ENCODE data around the gene SPATA1. TPM values are rescaled to one million over a fixed set of nuclear protein-coding genes. Genes with fewer than 3 reads are reported as not detected.
"Not testable (repeated sequence)": the region's sequence is repeated elsewhere in the genome, so short reads cannot be mapped to it uniquely, and the experiment has no call there.

Gene SPATA1
- total and polyA plus RNA-seq, 4 donors: 0.90 to 2.7 (median 1.9) TPM; not detected in 1

DNA sequence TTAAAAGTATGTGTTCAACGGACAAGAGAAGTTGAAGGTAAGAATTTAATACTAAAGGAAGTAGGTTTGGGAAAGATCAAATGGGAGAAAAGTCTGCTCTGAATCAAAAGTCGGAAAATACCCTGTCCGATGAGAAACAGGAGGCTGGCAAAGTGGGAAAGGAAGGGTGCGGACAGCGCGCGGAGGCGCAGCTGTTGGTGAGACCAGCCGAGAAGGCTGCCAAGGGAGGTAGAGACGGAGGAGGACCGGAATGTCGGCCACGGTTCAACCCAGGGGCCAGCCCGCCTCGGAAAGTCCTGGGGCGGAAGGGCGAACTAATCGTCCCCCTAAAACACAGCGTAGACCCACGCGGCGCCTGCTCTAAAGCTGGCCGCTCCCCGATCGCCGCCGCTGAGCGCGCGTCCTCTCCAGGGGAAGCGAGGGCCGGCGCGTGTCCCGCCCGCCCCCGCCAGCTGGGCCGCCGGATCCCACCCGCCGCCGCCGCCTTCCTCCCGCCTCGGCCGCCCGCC, 639 bp upstream of the SPATA1 start:
- DNase-seq (peak in 1 of 2 donors; percentile 78), ATAC-seq (ENCODE audit: low FRiP score) (peak; percentile 89)
- Histone ChIP-seq H3K27ac (ENCODE audit: low read depth in 1 of 2, low read length in 2 of 2) (peak overlapping the region; percentile 5 to 76), H3K27me3 (ENCODE audit: control insufficient read depth in 1 of 2, insufficient read depth in 2 of 2, low read length in 1 of 2) (no peaks in the 10 kb centered on the region), H3K9me3 (ENCODE audit: control insufficient read depth, low read length) (no peaks in the 10 kb centered on the region), H3K4me3 (ENCODE audit: low read length in 2 of 2) (peak overlapping the region; percentile 48 to 63), H3K4me1 (ENCODE audit: control insufficient read depth in 1 of 2, insufficient read depth in 2 of 2, low read length in 2 of 2) (peaks cover 1 to 10% of the 10 kb centered on the region in 2 donors), H3K36me3 (ENCODE audit: control insufficient read depth in 1 of 2, insufficient read depth in 2 of 2, low read length in 1 of 2) (no peaks in the 10 kb centered on the region)
- 0% methylated on average over 31 to 47 of the region's 47 CpGs for WGBS, 2 donors
- intact Hi-C loops (cut with DNase I): loop anchor here (2.0 to 5.0 kb wide), 4 partner anchors 27 to 97 kb away; partner anchors contain the start of genes CTBS (in 1 of the 2) and RPF1 (in 1 of the 2)

DNA sequence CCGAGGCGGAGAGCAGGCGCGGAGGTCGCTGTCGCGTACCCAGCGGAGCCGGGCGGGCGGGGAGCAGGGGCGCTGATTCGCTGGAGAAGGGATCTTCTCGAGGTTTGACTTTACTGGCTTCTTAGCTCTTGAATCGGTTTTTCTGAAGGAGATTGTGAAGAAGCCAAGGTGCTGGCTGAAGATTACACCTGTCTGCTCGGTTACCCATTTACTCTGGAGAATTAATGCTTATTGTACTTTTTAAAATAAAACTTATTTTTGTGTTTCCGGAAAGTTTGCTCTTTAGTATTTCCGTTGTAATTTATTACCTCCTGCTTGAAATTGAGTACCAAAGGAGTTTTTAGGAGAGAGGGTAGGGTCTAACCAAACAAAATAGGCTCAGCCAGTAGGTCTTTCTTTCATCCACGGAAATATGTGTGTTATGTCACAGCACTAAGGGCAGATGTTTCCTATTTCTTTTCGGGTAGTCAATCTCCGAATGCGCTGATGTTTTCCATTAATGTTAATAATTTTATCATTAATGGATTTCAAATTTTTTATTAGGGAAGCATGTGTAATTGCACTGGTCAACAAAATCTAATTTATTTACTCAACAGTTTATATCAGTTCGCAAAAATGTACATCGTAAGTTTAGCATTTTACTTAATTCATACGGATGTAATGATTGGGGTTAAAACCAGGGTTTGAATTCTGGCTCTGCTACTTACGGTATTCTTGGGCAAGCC, 705 bp downstream of the SPATA1 start:
- Histone ChIP-seq H3K4me1 (ENCODE audit: control insufficient read depth in 1 of 2, insufficient read depth in 2 of 2, low read length in 2 of 2) (peaks cover 1 to 10% of the 10 kb centered on the region in 2 donors), H3K4me3 (ENCODE audit: low read length in 2 of 2) (peak overlapping the region; percentile 48 to 69), H3K9me3 (ENCODE audit: control insufficient read depth, low read length) (no peaks in the 10 kb centered on the region), H3K27ac (ENCODE audit: low read depth in 1 of 2, low read length in 2 of 2) (peak overlapping the region in 1 of 2 donors; percentile 85), H3K36me3 (ENCODE audit: control insufficient read depth in 1 of 2, insufficient read depth in 2 of 2, low read length in 1 of 2) (no peaks in the 10 kb centered on the region), H3K27me3 (ENCODE audit: control insufficient read depth in 1 of 2, insufficient read depth in 2 of 2, low read length in 1 of 2) (no peaks in the 10 kb centered on the region)
- DNase-seq: no peak
- 20% methylated on average over 26 of the region's 26 CpGs for WGBS, 2 donors
- intact Hi-C loops (cut with DNase I): loop anchor here (2.0 to 5.0 kb wide), 3 partner anchors 65 to 95 kb away; partner anchors contain the start of gene CTBS (in 1 of the 2)
- ATAC-seq (ENCODE audit: low FRiP score): no peak

DNA sequence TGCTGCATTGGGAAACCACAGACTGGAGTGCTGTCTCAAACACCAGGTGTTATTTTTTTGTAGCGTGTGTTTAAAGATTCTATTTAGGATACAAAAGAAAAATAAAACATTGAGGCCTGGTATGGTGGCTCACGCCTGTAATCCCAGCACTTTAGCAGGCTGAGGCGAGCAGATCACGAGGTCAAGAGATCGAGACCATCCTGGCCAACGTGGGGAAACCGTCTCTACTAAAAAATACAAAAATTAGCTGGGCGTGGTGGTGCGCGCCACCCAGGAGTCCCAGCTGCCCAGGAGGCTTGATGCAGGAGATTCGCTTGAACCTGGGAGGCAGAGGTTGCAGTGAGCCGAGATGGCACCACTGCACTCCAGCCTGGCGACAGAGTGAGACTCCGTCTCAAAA, 1.7 kb downstream of the SPATA1 start:
- H3K4me3 ChIP-seq (ENCODE audit: low read length in 2 of 2); H3K9me3 ChIP-seq (ENCODE audit: control insufficient read depth, low read length); H3K36me3 ChIP-seq (ENCODE audit: control insufficient read depth in 1 of 2, insufficient read depth in 2 of 2, low read length in 1 of 2); DNase-seq; H3K4me1 ChIP-seq (ENCODE audit: control insufficient read depth in 1 of 2, insufficient read depth in 2 of 2, low read length in 2 of 2); ATAC-seq (ENCODE audit: low FRiP score); H3K27ac ChIP-seq (ENCODE audit: low read depth in 1 of 2, low read length in 2 of 2); H3K27me3 ChIP-seq (ENCODE audit: control insufficient read depth in 1 of 2, insufficient read depth in 2 of 2, low read length in 1 of 2): not testable (repeated sequence)
- 90 to 96% methylated on average over 14 of the region's 14 CpGs for WGBS, 2 donors
- intact Hi-C loops (cut with DNase I): loop anchor here (2.0 to 5.0 kb wide), 3 partner anchors 64 to 94 kb away; partner anchors contain the start of gene CTBS (in 1 of the 2)

DNA sequence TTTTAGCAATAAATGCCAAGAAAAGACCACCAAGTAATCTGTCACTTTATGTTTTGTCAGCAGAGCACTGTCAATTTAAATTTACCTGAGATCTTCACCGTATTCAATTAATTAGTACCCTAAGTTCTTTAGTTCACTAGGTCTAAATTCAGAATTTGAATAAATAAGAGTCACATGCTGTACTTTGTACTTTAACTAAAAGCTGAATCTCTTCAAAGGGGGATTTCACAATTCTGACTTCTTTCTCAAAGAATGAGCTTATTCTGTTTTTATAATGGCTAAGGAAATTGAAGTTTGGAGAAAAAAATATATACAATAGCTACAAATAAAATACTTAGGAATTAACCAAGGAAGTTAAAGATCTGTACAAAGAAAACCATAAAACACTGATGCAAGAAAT, 2.3 kb downstream of the SPATA1 start:
- WGBS, 2 donors: 98 to 100% methylated on average over 1 of the region's 1 CpG
- ATAC-seq (ENCODE audit: low FRiP score): no peak
- Histone ChIP-seq H3K9me3 (ENCODE audit: control insufficient read depth, low read length) (no peaks in the 10 kb centered on the region), H3K27me3 (ENCODE audit: control insufficient read depth in 1 of 2, insufficient read depth in 2 of 2, low read length in 1 of 2) (no peaks in the 10 kb centered on the region), H3K27ac (ENCODE audit: low read depth in 1 of 2, low read length in 2 of 2) (no peak overlapping the region), H3K4me1 (ENCODE audit: control insufficient read depth in 1 of 2, insufficient read depth in 2 of 2, low read length in 2 of 2) (peaks cover 1 to 10% of the 10 kb centered on the region in 2 donors), H3K36me3 (ENCODE audit: control insufficient read depth in 1 of 2, insufficient read depth in 2 of 2, low read length in 1 of 2) (no peaks in the 10 kb centered on the region), H3K4me3 (ENCODE audit: low read length in 2 of 2) (no peak overlapping the region)
- no peak for DNase-seq
- intact Hi-C loops (cut with DNase I): loop anchor here (5.0 kb wide), 2 partner anchors 64 to 94 kb away; partner anchors contain the start of gene CTBS (in 1 of the 2)

DNA sequence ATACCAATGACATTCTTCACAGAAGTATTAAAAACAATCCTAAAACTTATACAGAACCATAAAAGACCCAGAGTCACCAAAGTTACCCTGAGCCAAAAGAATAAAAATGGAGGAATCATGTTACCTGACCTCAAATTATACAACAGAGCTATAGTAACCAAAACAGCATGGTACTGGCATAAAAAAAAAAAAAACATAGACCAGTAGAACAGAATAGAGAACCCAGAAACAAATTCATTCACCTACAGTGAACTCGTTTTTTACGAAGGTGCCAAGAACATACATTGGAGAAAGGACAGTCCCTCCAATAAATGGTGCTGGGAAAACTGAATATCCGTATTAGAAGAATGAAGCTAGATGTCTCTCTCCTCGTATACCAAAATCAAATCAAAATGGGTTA, 2.8 kb downstream of the SPATA1 start:
- no peak for ATAC-seq (ENCODE audit: low FRiP score)
- peaks cover 1 to 6% of the 10 kb centered on the region in 2 donors for H3K4me1 ChIP-seq (ENCODE audit: control insufficient read depth in 1 of 2, insufficient read depth in 2 of 2, low read length in 2 of 2)
- H3K36me3 ChIP-seq (ENCODE audit: control insufficient read depth in 1 of 2, insufficient read depth in 2 of 2, low read length in 1 of 2): no peaks in the 10 kb centered on the region
- H3K4me3 ChIP-seq (ENCODE audit: low read length in 2 of 2): no peak overlapping the region
- DNase-seq: no peak
- H3K9me3 ChIP-seq (ENCODE audit: control insufficient read depth, low read length): no peaks in the 10 kb centered on the region
- intact Hi-C loops (cut with DNase I): loop anchor here (5.0 kb wide), 2 partner anchors 63 to 93 kb away; partner anchors contain the start of gene CTBS (in 1 of the 2)
- no peak overlapping the region for H3K27ac ChIP-seq (ENCODE audit: low read depth in 1 of 2, low read length in 2 of 2)
- 97 to 99% methylated on average over 4 of the region's 4 CpGs for WGBS, 2 donors
- H3K27me3 ChIP-seq (ENCODE audit: control insufficient read depth in 1 of 2, insufficient read depth in 2 of 2, low read length in 1 of 2): no peaks in the 10 kb centered on the region

DNA sequence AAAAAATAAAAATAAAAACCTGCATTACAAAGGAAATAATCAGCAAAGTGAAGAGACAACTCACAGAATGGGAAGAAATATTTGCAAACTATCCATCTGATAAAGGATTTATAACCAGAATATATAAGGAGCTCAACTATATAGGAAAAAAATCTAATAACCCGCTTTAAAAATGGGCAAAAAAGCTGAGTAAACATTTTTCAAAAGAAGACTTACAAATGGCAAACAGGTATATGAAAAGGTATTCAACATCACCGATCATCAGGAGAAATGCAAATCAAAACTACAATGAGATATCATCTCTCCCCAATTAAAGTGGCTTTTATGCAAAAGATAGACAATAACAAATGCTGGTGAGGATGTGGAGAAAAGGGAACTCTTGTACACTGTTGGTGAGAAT, 4.0 kb downstream of the SPATA1 start:
- 49% methylated on average over 2 of the region's 2 CpGs for WGBS, 2 donors
- Histone ChIP-seq H3K27ac (ENCODE audit: low read depth in 1 of 2, low read length in 2 of 2) (no peak overlapping the region), H3K27me3 (ENCODE audit: control insufficient read depth in 1 of 2, insufficient read depth in 2 of 2, low read length in 1 of 2) (no peaks in the 10 kb centered on the region), H3K4me3 (ENCODE audit: low read length in 2 of 2) (no peak overlapping the region), H3K4me1 (ENCODE audit: control insufficient read depth in 1 of 2, insufficient read depth in 2 of 2, low read length in 2 of 2) (peaks cover 0 to 1% of the 10 kb centered on the region in 2 donors), H3K9me3 (ENCODE audit: control insufficient read depth, low read length) (no peaks in the 10 kb centered on the region), H3K36me3 (ENCODE audit: control insufficient read depth in 1 of 2, insufficient read depth in 2 of 2, low read length in 1 of 2) (no peaks in the 10 kb centered on the region)
- DNase-seq (no peak), ATAC-seq (ENCODE audit: low FRiP score) (no peak)
- intact Hi-C loops (cut with DNase I): no loop called here

DNA sequence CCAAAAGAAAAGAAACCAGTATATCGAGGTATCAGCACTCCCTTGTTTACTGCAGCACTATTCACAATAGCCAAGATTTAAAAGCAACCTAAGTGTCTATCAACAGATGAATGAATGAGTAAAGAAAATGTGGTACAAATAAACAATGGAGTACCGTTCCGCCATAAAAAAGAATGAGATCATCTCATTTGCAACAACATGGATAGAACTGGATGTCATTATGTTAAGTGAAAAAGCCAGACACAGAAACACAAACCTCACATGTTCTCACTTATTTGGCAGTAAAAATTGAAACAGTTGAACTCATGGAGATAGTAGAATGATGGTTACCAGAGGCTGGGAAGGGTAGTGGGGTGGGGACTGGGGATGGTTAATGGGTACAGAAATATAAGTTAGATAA, 4.5 kb downstream of the SPATA1 start:
- Histone ChIP-seq H3K27ac (ENCODE audit: low read depth in 1 of 2, low read length in 2 of 2) (no peak overlapping the region), H3K9me3 (ENCODE audit: control insufficient read depth, low read length) (no peaks in the 10 kb centered on the region), H3K4me3 (ENCODE audit: low read length in 2 of 2) (no peak overlapping the region), H3K4me1 (ENCODE audit: control insufficient read depth in 1 of 2, insufficient read depth in 2 of 2, low read length in 2 of 2) (peaks cover 0 to 1% of the 10 kb centered on the region in 2 donors), H3K36me3 (ENCODE audit: control insufficient read depth in 1 of 2, insufficient read depth in 2 of 2, low read length in 1 of 2) (no peaks in the 10 kb centered on the region), H3K27me3 (ENCODE audit: control insufficient read depth in 1 of 2, insufficient read depth in 2 of 2, low read length in 1 of 2) (no peaks in the 10 kb centered on the region)
- intact Hi-C loops (cut with DNase I): no loop called here
- WGBS, 2 donors: 79 to 86% methylated on average over 3 of the region's 3 CpGs
- no peak for ATAC-seq (ENCODE audit: low FRiP score)
- no peak for DNase-seq

DNA sequence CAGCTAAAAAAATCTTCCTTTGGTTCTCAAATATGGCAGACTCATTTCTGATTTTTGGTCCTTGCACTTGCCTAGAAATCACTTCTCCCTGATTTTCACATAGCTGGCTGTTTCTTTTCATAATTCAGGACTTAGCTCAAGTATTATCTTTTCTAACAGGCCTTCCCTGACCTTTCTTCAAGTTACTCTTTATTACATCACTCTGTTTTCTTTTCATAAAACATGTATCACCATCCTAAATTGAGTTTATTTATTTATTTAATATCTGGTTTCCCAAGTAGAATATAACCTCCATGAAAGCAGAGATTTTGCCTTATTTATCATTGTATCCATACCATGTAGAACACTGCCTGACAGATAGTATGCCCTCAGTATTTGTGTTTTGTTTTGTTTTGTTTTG, 18.4 kb downstream of the SPATA1 start:
- Histone ChIP-seq H3K36me3 (ENCODE audit: control insufficient read depth in 1 of 2, insufficient read depth in 2 of 2, low read length in 1 of 2) (no peaks in the 10 kb centered on the region), H3K27ac (ENCODE audit: low read depth in 1 of 2, low read length in 2 of 2) (no peak overlapping the region), H3K4me3 (ENCODE audit: low read length in 2 of 2) (no peak overlapping the region), H3K9me3 (ENCODE audit: control insufficient read depth, low read length) (no peaks in the 10 kb centered on the region), H3K4me1 (ENCODE audit: control insufficient read depth in 1 of 2, insufficient read depth in 2 of 2, low read length in 2 of 2) (no peaks in the 10 kb centered on the region), H3K27me3 (ENCODE audit: control insufficient read depth in 1 of 2, insufficient read depth in 2 of 2, low read length in 1 of 2) (no peaks in the 10 kb centered on the region)
- DNase-seq: no peak
- intact Hi-C loops (cut with DNase I): no loop called here
- ATAC-seq (ENCODE audit: low FRiP score): no peak

DNA sequence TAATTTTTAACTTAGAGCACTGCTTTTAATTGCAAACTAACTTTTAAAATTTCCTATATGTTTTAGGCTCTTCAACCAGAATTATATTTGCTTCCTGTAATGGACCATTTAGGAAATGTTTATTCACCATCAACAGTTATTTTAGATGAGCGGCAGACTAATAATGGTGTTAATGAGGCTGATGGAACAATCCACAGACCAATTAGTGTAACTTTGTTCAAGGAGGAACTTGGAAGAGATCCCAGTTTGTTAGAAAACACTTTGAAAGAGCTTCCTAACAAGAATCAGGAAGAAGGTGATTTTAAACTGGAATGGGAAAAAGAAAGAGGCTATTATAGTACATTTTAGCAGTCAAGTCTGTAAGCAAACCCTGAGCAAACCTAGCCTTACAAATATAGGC, 19.6 kb downstream of the SPATA1 start:
- H3K36me3 ChIP-seq (ENCODE audit: control insufficient read depth in 1 of 2, insufficient read depth in 2 of 2, low read length in 1 of 2): no peaks in the 10 kb centered on the region
- H3K27me3 ChIP-seq (ENCODE audit: control insufficient read depth in 1 of 2, insufficient read depth in 2 of 2, low read length in 1 of 2): no peaks in the 10 kb centered on the region
- no peaks in the 10 kb centered on the region for H3K9me3 ChIP-seq (ENCODE audit: control insufficient read depth, low read length)
- H3K4me1 ChIP-seq (ENCODE audit: control insufficient read depth in 1 of 2, insufficient read depth in 2 of 2, low read length in 2 of 2): no peaks in the 10 kb centered on the region
- DNase-seq (no peak), ATAC-seq (ENCODE audit: low FRiP score) (no peak)
- no peak overlapping the region for H3K27ac ChIP-seq (ENCODE audit: low read depth in 1 of 2, low read length in 2 of 2)
- no peak overlapping the region for H3K4me3 ChIP-seq (ENCODE audit: low read length in 2 of 2)
- 95 to 100% methylated on average over 1 of the region's 1 CpG for WGBS, 2 donors
- intact Hi-C loops (cut with DNase I): no loop called here
